Globus pallidus (tissue), 1 donor: ENCODE data around the gene GRM4.

Experiments
- DNase-seq: peaks from one replicate; pipeline ENCODE4 v3.0.0-alpha.2; 2015; ENCODE audit warnings: low spot score

Gene GRM4

GRCh38 chr6:34041385-34041784 lies 104.5 kb downstream of the GRM4 start:
- no peak for DNase-seq

GRCh38 chr6:34039943-34040342 lies 105.9 kb downstream of the GRM4 start:
- no peak for DNase-seq

GRCh38 chr6:34037151-34037550 lies 108.7 kb downstream of the GRM4 start:
- DNase-seq: no peak

- no peak for DNase-seq
Measured at GRCh38 chr6:34036357-34037069, 109.4 kb downstream of the GRM4 start.

GRCh38 chr6:34035704-34036356 lies 110.1 kb downstream of the GRM4 start:
- DNase-seq: no peak

- DNase-seq: no peak
Measured at GRCh38 chr6:34035161-34035560, 110.7 kb downstream of the GRM4 start.

GRCh38 chr6:34032856-34033255 lies 113.0 kb downstream of the GRM4 start:
- DNase-seq: no peak

GRCh38 chr6:34031625-34032383 lies 114.1 kb downstream of the GRM4 start:
- DNase-seq: no peak

GRCh38 chr6:34030831-34031624 lies 114.9 kb downstream of the GRM4 start:
- DNase-seq: no peak

GRCh38 chr6:34029489-34030280 lies 116.2 kb downstream of the GRM4 start:
- DNase-seq: no peak

- no peak for DNase-seq
Measured at GRCh38 chr6:34028691-34029360, 117.1 kb downstream of the GRM4 start.

GRCh38 chr6:34027939-34028441 lies 117.9 kb downstream of the GRM4 start:
- DNase-seq: no peak

GRCh38 chr6:34027445-34027936 lies 118.4 kb downstream of the GRM4 start:
- no peak for DNase-seq

- DNase-seq: no peak
Measured at GRCh38 chr6:34025861-34026260, 120.0 kb downstream of the GRM4 start.

- DNase-seq: no peak
Measured at GRCh38 chr6:34025112-34025807, 120.6 kb downstream of the GRM4 start.

- no peak for DNase-seq
Measured at GRCh38 chr6:34022873-34023255, 123.0 kb downstream of the GRM4 start.

- no peak for DNase-seq
Measured at GRCh38 chr6:34022250-34022872, 123.5 kb downstream of the GRM4 start.

- DNase-seq: no peak
Measured at GRCh38 chr6:34021554-34022190, 124.2 kb downstream of the GRM4 start.
